Endothelial cell of umbilical vein (primary cell): ENCODE results near the gene SEC14L1. TPM values are rescaled to one million over a fixed set of nuclear protein-coding genes. Genes with fewer than 3 reads are reported as not detected.

Experiments
- BruUV-seq: library from RNA; stranded (reverse); fragments of 400-500 nt; replicated peaks from 2 replicates; lab custom pipeline; 2021; lab: Mats Ljungman, UMichigan
- CTCF ChIA-PET: fragments of 300-600, 350-600 bp; sonication (Branson Sonifier 250); formaldehyde crosslinking; loops from one replicate; lab custom pipeline; 2021; ENCODE audit warnings: antibody characterized with exemption, inconsistent platforms; lab: Charles Lee
- POLR2A ChIA-PET: fragments of 300-600, 350-600 bp; sonication (Branson Sonifier 250); formaldehyde crosslinking; loops from one replicate; lab custom pipeline; 2021; ENCODE audit warnings: antibody characterized with exemption, inconsistent platforms; lab: Charles Lee
- DNase-seq: peaks from one replicate; pipeline ENCODE4 v3.0.0-alpha.2; 2011; ENCODE audit warnings: low read depth, low spot score
- FAIRE-seq: peaks from 2 replicates; lab custom pipeline; 2011; peaks lifted over from hg19 to GRCh38; lab: Jason Lieb, UNC
- H2AFZ ChIP-seq: 2 replicates; pipeline ENCODE4 v1.6.0; 2012; ENCODE audit warnings: low read depth, low read length, control low read depth, inconsistent platforms
- H3K27ac ChIP-seq: 2 replicates; pipeline ENCODE4 v1.5.1; 2011; ENCODE audit warnings: low read depth, mild to moderate bottlenecking, control low read depth, low read length, moderate library complexity; ENCODE audit not compliant: insufficient read depth
- H3K27me3 ChIP-seq, 2 experiments: 2 replicates each; pipeline versions ENCODE4 v1.6.0 to v1.6.1; 2011; ENCODE audit warnings: low read length in 2 of 2, mixed read lengths in 1 of 2; ENCODE audit not compliant: control insufficient read depth in 2 of 2, insufficient read depth in 2 of 2
- H3K36me3 ChIP-seq, 2 experiments: 2 replicates in 1 of 2; 3 replicates in 1 of 2; pipeline ENCODE4 v1.5.1; 2011; ENCODE audit warnings: low read length in 2 of 2, mild to moderate bottlenecking in 1 of 2, moderate library complexity in 1 of 2; ENCODE audit not compliant: control insufficient read depth in 2 of 2, insufficient read depth in 2 of 2; ENCODE audit errors: extremely low read depth in 1 of 2
- H3K4me1 ChIP-seq: 3 replicates; pipeline ENCODE4 v1.5.1; 2011; ENCODE audit warnings: mild to moderate bottlenecking, low read length; ENCODE audit not compliant: control insufficient read depth, insufficient read depth; ENCODE audit errors: extremely low read depth
- H3K4me2 ChIP-seq: 2 replicates; pipeline ENCODE4 v1.6.1; 2011; ENCODE audit warnings: low read length, control low read depth, mixed read lengths; ENCODE audit not compliant: insufficient read depth
- H3K4me3 ChIP-seq, 3 experiments: fragments of 200-600 bp in 1 of 3; sonication (generic), shearing (Covaris generic) in 1 of 3; replicated peaks in 1 of 3; 2 replicates each; pipeline ENCODE4 v1.5.1; 2011 to 2016; ENCODE audit warnings: control low read depth in 3 of 3, low read length in 3 of 3, mild to moderate bottlenecking in 2 of 3, inconsistent platforms in 1 of 3, low read depth in 1 of 3, moderate library complexity in 1 of 3; ENCODE audit not compliant: insufficient read depth in 1 of 3
- H3K79me2 ChIP-seq: 2 replicates; pipeline ENCODE4 v1.6.0; 2012; ENCODE audit warnings: low read length, inconsistent platforms; ENCODE audit not compliant: control insufficient read depth, insufficient read depth
- H3K9ac ChIP-seq: replicated peaks from 2 replicates; pipeline ENCODE3; 2011; ENCODE audit warnings: low read length, control low read depth; ENCODE audit not compliant: insufficient read depth; ENCODE audit errors: extremely low read depth
- H3K9me1 ChIP-seq: replicated peaks from 3 replicates; pipeline ENCODE4 v1.6.0; 2011; ENCODE audit warnings: mild to moderate bottlenecking, low read length; ENCODE audit not compliant: control insufficient read depth, insufficient read depth; ENCODE audit errors: extremely low read depth
- H3K9me3 ChIP-seq: replicated peaks from 2 replicates; pipeline ENCODE4 v1.5.1; 2012; ENCODE audit warnings: low read length, inconsistent platforms; ENCODE audit not compliant: control insufficient read depth, insufficient read depth
- H4K20me1 ChIP-seq: replicated peaks from 2 replicates; pipeline ENCODE3; 2011; ENCODE audit warnings: mild to moderate bottlenecking, low read length; ENCODE audit not compliant: control insufficient read depth, insufficient read depth; ENCODE audit errors: extremely low read depth
- CTCF ChIP-seq, 2 donors: IDR thresholded peaks; 1 replicate in 1 of 2; 2 replicates in 1 of 2; pipeline ENCODE4 v1.5.1; 2011; ENCODE audit warnings: low read length in 2 of 2, mild to moderate bottlenecking in 2 of 2, moderate library complexity in 2 of 2, control low read depth in 1 of 2, inconsistent platforms in 1 of 2, low read depth in 1 of 2; ENCODE audit not compliant: insufficient read depth in 1 of 2; ENCODE audit errors: extremely low read depth in 1 of 2
- EZH2 ChIP-seq: IDR thresholded peaks from 2 replicates; pipeline ENCODE4 v1.6.1; 2012; ENCODE audit warnings: borderline replicate concordance, low read depth, mild to moderate bottlenecking, moderate library complexity, low read length, inconsistent platforms; ENCODE audit not compliant: severe bottlenecking
- FOS ChIP-seq: IDR thresholded peaks from 2 replicates; pipeline ENCODE4 v1.6.1; 2011; ENCODE audit warnings: mild to moderate bottlenecking, low read length, moderate library complexity, borderline replicate concordance; ENCODE audit not compliant: insufficient read depth
- GATA2 ChIP-seq: IDR thresholded peaks from 2 replicates; pipeline ENCODE4 v1.7.0; 2011; ENCODE audit warnings: low read depth, mild to moderate bottlenecking, moderate library complexity, mixed read lengths, low read length; ENCODE audit not compliant: insufficient read length, insufficient read depth
- JUN ChIP-seq: IDR thresholded peaks from 2 replicates; pipeline ENCODE4 v1.6.1; 2011; ENCODE audit warnings: borderline replicate concordance, low read depth; ENCODE audit not compliant: insufficient read length, insufficient read depth
- MYC ChIP-seq: IDR thresholded peaks from one replicate; pipeline ENCODE4 v1.6.1; 2011; ENCODE audit warnings: mild to moderate bottlenecking, low read depth, low read length
- POLR2A ChIP-seq: IDR thresholded peaks from 2 replicates; pipeline ENCODE4 v1.6.1; 2012; ENCODE audit warnings: low read depth, mild to moderate bottlenecking, control low read depth, low read length
- POLR2AphosphoS5 ChIP-seq: IDR thresholded peaks from 2 replicates; pipeline ENCODE4 v1.6.1; 2012; ENCODE audit warnings: low read depth, mild to moderate bottlenecking, control low read depth, low read length, moderate library complexity; ENCODE audit not compliant: insufficient read depth
- dilution Hi-C: fragments of 300-500 bp; cut with MboI; formaldehyde crosslinking; loops from one replicate; pipeline ENCODE4 v1.15.0; 2019; ENCODE audit warnings: low sequenced_read_pairs; ENCODE audit not compliant: extremely low pct_ligation_motif_present
- intact Hi-C: fragments of 100-400 bp; cut with micrococcal nuclease; formaldehyde crosslinking; loops from one replicate; pipeline ENCODE4 v1.10.0; 2022
- polyA plus RNA-seq, 4 experiments: library from polyadenylated mRNA; depleted of rRNA in 3 of 4; stranded (reverse) in 3 of 4; unstranded in 1 of 4; fragments of >200 nt; gene quantifications; 2 replicates each; pipeline versions ENCODE4 v1.2.1 to v1.2.3, GENCODE V29; 2011 to 2012; ENCODE audit warnings: missing spikeins in 1 of 4
- total RNA-seq: library from RNA; stranded (reverse); gene quantifications from 2 replicates; pipeline ENCODE4 v1.2.3, GENCODE V29; 2021
- TF ChIP-seq, protein P1 (sequence below): IDR thresholded peaks from 2 replicates; pipeline ENCODE4 v1.6.1; 2011; ENCODE audit not compliant: insufficient read depth, insufficient read length

SEC14L1 gene
- total and polyA plus RNA-seq, 2 donors (not counting 3 experiments of a cell fraction or from before 2014, with no cell fraction given): 215 to 631 TPM

DNA sequence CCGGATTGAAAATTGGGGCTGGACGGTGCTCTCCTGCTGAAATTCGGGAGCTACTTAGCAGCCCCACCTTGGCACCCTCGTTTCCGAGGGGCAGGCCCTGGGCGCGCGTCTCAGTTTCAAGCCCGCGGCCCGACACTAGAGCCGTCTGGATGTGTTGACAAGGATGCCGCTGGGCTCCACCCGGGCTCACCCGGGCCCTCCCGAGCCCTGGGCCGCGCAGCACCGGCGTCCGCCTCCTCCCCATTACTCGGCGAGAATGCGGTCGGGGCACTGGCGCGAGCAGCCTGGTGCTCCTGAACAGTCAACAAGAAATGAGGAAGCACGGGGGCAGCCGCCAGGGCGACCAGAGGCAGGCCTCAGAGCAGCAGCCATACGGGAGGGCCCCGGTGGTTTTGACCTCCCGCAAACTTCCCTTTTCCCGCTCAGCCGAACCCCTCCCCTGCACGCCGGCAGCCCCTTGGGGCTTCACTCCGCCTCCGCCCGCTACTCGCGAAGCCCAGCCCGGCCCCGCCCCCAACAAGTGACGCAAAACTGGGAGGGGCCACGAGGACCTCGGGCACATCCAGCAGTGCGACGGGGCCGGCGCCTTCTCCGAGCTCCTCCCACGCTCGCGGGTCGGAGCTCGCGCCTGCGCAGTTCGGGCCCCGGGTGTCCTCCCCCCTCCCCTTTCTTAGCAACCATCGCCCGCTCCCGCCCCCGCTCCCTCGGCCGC is 447 bp upstream of the SEC14L1 start:
- FAIRE-seq: peak; percentile 91
- BruUV-seq: TSS peak; percentile 64
- no peaks in the 10 kb centered on the region for H3K9me3 ChIP-seq

More for the DNA sequence above, 447 bp upstream of the SEC14L1 start:
- no peaks in the 10 kb centered on the region for H4K20me1 ChIP-seq
- no peak overlapping the region for H2AFZ ChIP-seq
- dilution Hi-C loops: no loop called here
- H3K36me3 ChIP-seq: peaks cover 10 to 24% of the 10 kb centered on the region in 2 experiments
- H3K27ac ChIP-seq: peak overlapping the region; percentile 94
- peak overlapping the region; percentile 29 for H3K4me2 ChIP-seq
- peak overlapping the region; percentile 82 for H3K9ac ChIP-seq
- peak overlapping the region in 2 of 3 experiments; percentile 12 to 19 for H3K4me3 ChIP-seq
- ChIA-PET POLR2A (interaction anchor here (0.8 to 4.0 kb wide), 6 partner anchors 12 to 52 kb away, joined by 4 to 44 read pairs (median 4); no protein-coding TSS in a partner anchor), CTCF (interaction anchor here (0.6 to 4.2 kb wide), 8 partner anchors 11 to 272 kb away, joined by 3 to 28 read pairs (median 6); partner anchors contain the start of gene MGAT5B)
- peaks cover 46% of the 10 kb centered on the region for H3K4me1 ChIP-seq
- intact Hi-C loops: loop anchor here (1.0 kb wide), 5 partner anchors 15 to 403 kb away; partner anchors contain the start of gene SRSF2
- H3K9me1 ChIP-seq: no peaks in the 10 kb centered on the region
- H3K79me2 ChIP-seq: peaks cover 44% of the 10 kb centered on the region
- TF ChIP-seq POLR2A: peak; percentile 87
- TF ChIP-seq FOS: no peak
- TF ChIP-seq POLR2AphosphoS5: peak; percentile 92
- no peak for TF ChIP-seq MYC
- peak in 1 of 2 donors; percentile 8 for TF ChIP-seq CTCF (IDR thresholded peaks at IDR 0.05; ENCODE audit: extremely low read depth in 1 of 2, insufficient read depth in 1 of 2, low read depth in 1 of 2, low read length in 2 of 2)
- no peak for TF ChIP-seq JUN
- no peak for TF ChIP-seq EZH2
- TF ChIP-seq, protein P1, sequence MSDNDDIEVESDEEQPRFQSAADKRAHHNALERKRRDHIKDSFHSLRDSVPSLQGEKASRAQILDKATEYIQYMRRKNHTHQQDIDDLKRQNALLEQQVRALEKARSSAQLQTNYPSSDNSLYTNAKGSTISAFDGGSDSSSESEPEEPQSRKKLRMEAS: peak; percentile 54
- TF ChIP-seq GATA2: no peak
- peak; percentile 99 for DNase-seq
- no peaks in the 10 kb centered on the region for H3K27me3 ChIP-seq
